Fibroblast of lung (primary cell): Measurements from ENCODE around the gene ALDH1L1. TPM values are rescaled to one million over a fixed set of nuclear protein-coding genes. Genes with fewer than 3 reads are reported as not detected.

ENCODE experiments used
- DNase-seq, 2 donors: peaks; one replicate each; pipeline versions ENCODE4 v3.0.0 to v3.0.0-alpha.2; 2010; ENCODE audit warnings: low read depth in 2 of 2
- H2AFZ ChIP-seq: 2 replicates; pipeline ENCODE4 v1.5.1; 2012; ENCODE audit warnings: low read length, control low read depth, inconsistent platforms
- H3K27ac ChIP-seq: 2 replicates; pipeline ENCODE4 v1.5.1; 2011; ENCODE audit warnings: low read length, control low read depth; ENCODE audit not compliant: insufficient read depth
- H3K27me3 ChIP-seq: 2 replicates; pipeline ENCODE4 v1.5.1; 2011; ENCODE audit warnings: mild to moderate bottlenecking, low read length; ENCODE audit not compliant: control insufficient read depth, insufficient read depth
- H3K36me3 ChIP-seq: 2 replicates; pipeline ENCODE4 v1.5.1; 2011; ENCODE audit warnings: low read length; ENCODE audit not compliant: control insufficient read depth, insufficient read depth
- H3K4me1 ChIP-seq: 2 replicates; pipeline ENCODE4 v1.5.1; 2011; ENCODE audit warnings: low read length; ENCODE audit not compliant: control insufficient read depth, insufficient read depth; ENCODE audit errors: extremely low read depth
- H3K4me2 ChIP-seq: 2 replicates; pipeline ENCODE4 v1.5.1; 2011; ENCODE audit warnings: low read length, control low read depth; ENCODE audit not compliant: insufficient read depth; ENCODE audit errors: extremely low read depth
- H3K4me3 ChIP-seq, 4 experiments: fragments of 200-600 bp in 1 of 4; sonication (generic) in 1 of 4; replicated peaks in 1 of 4; 2 replicates each; pipeline ENCODE4 v1.5.1; 2011 to 2016; ENCODE audit warnings: low read length in 4 of 4, low read depth in 3 of 4, mild to moderate bottlenecking in 3 of 4, control low read depth in 2 of 4, inconsistent platforms in 1 of 4, mixed read lengths in 1 of 4; ENCODE audit not compliant: insufficient read depth in 1 of 4; ENCODE audit errors: control extremely low read depth in 1 of 4
- H3K79me2 ChIP-seq: 2 replicates; pipeline ENCODE4 v1.5.1; 2012; ENCODE audit warnings: mild to moderate bottlenecking, low read length, inconsistent platforms; ENCODE audit not compliant: control insufficient read depth, insufficient read depth
- H3K9ac ChIP-seq: 2 replicates; pipeline ENCODE4 v1.5.1; 2011; ENCODE audit warnings: mild to moderate bottlenecking, low read length, control low read depth; ENCODE audit not compliant: insufficient read depth
- H3K9me3 ChIP-seq: 2 replicates; pipeline ENCODE4 v1.5.1; 2012; ENCODE audit warnings: low read depth, low read length; ENCODE audit not compliant: control insufficient read depth, insufficient read depth
- H4K20me1 ChIP-seq: 2 replicates; pipeline ENCODE4 v1.5.1; 2011; ENCODE audit warnings: low read length; ENCODE audit not compliant: control insufficient read depth, insufficient read depth; ENCODE audit errors: extremely low read depth
- EZH2 ChIP-seq: IDR thresholded peaks from 2 replicates; pipeline ENCODE4 v1.5.1; 2012; ENCODE audit warnings: low read length, control low read depth, mild to moderate bottlenecking; ENCODE audit errors: missing control alignments
- polyA plus RNA-seq, 2 donors: library from polyadenylated mRNA; depleted of rRNA in 1 of 2; stranded (reverse) in 1 of 2; unstranded in 1 of 2; fragments of >200 nt; gene quantifications; 2 replicates each; pipeline ENCODE4 v1.2.1, GENCODE V29; 2011 to 2012; ENCODE audit warnings: missing spikeins in 1 of 2
- total RNA-seq: library from RNA; depleted of rRNA; stranded (reverse); fragments of >200 nt; gene quantifications from 2 replicates; pipeline ENCODE4 v1.2.1, GENCODE V29; 2014
- TF ChIP-seq, protein P1 (sequence below), 2 donors: IDR thresholded peaks in 1 of 2; conservative IDR thresholded peaks in 1 of 2; 1 replicate in 1 of 2; 2 replicates in 1 of 2; pipeline ENCODE4 v1.5.1; 2011 to 2012; ENCODE audit warnings: low read length in 2 of 2, control low read depth in 1 of 2, inconsistent platforms in 1 of 2, low read depth in 1 of 2, mild to moderate bottlenecking in 1 of 2

The ALDH1L1 gene
- total and polyA plus RNA-seq, 2 donors (not counting 1 experiment from before 2014, with no cell fraction given), result not detected

DNA sequence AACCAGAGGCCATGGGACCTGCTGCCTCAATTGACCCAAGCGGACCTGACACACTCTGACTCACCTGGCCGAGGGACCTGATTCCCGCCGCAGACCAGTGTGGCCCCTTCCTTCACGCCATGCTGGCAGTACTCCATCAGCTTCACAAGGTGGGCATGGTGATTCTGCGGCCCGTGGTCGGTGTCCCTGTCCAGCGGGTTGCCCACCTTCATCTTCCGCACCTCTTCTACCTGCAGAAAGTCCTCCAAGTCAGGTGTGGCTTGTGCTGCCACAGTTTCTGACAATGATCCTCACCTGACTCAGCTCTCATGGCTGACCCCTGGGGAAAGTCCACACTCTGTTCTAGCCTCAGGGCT lies 70.5 kb downstream of the ALDH1L1 start:
- H3K79me2 ChIP-seq, result no peaks in the 10 kb centered on the region
- H3K4me1 ChIP-seq, result no peaks in the 10 kb centered on the region
- no peaks in the 10 kb centered on the region for H4K20me1 ChIP-seq
- H3K27ac ChIP-seq, result no peak overlapping the region
- no peak overlapping the region for H2AFZ ChIP-seq
- H3K4me3 ChIP-seq, result no peak overlapping the region
- H3K9me3 ChIP-seq, result no peaks in the 10 kb centered on the region
- H3K27me3 ChIP-seq, result peaks cover 2% of the 10 kb centered on the region
- H3K4me2 ChIP-seq, result no peak overlapping the region
- DNase-seq, result no peak
- TF ChIP-seq, protein P1, sequence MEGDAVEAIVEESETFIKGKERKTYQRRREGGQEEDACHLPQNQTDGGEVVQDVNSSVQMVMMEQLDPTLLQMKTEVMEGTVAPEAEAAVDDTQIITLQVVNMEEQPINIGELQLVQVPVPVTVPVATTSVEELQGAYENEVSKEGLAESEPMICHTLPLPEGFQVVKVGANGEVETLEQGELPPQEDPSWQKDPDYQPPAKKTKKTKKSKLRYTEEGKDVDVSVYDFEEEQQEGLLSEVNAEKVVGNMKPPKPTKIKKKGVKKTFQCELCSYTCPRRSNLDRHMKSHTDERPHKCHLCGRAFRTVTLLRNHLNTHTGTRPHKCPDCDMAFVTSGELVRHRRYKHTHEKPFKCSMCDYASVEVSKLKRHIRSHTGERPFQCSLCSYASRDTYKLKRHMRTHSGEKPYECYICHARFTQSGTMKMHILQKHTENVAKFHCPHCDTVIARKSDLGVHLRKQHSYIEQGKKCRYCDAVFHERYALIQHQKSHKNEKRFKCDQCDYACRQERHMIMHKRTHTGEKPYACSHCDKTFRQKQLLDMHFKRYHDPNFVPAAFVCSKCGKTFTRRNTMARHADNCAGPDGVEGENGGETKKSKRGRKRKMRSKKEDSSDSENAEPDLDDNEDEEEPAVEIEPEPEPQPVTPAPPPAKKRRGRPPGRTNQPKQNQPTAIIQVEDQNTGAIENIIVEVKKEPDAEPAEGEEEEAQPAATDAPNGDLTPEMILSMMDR (conservative IDR thresholded peaks at IDR 0.05 in 1 of 2, IDR thresholded peaks at IDR 0.05 in 1 of 2; ENCODE audit: low read depth in 1 of 2, low read length in 2 of 2), result no peak
- no peak for TF ChIP-seq EZH2
- no peaks in the 10 kb centered on the region for H3K36me3 ChIP-seq
- H3K9ac ChIP-seq, result no peak overlapping the region

DNA sequence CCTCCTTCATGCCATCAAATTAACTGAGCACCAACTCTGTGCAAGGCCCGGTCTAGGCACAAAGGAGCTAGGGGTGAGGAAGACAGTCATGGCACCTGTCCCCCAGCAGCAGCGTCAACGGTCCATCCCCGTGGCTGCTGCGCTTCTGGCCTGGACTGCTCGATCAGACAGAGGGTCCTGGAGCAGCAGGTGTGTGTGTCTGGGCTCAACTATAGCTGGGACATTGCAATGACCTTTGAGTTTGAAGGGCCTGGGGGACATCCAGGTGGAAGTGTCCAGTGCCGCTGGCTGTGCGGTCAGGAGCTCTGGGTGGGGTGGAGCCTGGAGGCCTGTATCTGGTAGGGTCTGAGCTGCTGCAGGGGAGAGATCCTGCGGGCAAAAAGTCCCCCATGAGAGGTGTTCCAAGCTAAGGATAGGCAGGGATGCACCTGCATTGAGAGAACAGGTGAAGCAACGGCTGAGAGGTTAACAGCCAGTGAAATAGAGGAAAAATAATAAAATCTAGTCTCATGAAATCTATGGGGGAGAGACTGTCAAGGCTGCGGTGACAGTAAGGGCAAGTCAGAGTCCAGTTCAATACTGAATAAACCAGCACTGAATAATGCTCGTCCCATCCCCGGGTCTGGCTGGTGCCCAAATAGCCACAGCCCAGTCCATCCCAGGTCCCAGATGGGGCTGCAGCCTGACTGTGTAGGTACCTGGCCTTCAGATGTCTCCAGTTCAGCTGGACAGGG lies 71.1 kb downstream of the ALDH1L1 start:
- no peaks in the 10 kb centered on the region for H3K79me2 ChIP-seq
- TF ChIP-seq EZH2, result no peak
- H3K4me3 ChIP-seq, result no peak overlapping the region
- no peak overlapping the region for H3K4me2 ChIP-seq
- no peak overlapping the region for H2AFZ ChIP-seq
- no peaks in the 10 kb centered on the region for H4K20me1 ChIP-seq
- H3K9me3 ChIP-seq, result no peaks in the 10 kb centered on the region
- no peaks in the 10 kb centered on the region for H3K36me3 ChIP-seq
- no peak overlapping the region for H3K9ac ChIP-seq
- no peak overlapping the region for H3K27ac ChIP-seq
- H3K27me3 ChIP-seq, result peaks cover 2% of the 10 kb centered on the region
- no peaks in the 10 kb centered on the region for H3K4me1 ChIP-seq
- no peak for DNase-seq

DNA sequence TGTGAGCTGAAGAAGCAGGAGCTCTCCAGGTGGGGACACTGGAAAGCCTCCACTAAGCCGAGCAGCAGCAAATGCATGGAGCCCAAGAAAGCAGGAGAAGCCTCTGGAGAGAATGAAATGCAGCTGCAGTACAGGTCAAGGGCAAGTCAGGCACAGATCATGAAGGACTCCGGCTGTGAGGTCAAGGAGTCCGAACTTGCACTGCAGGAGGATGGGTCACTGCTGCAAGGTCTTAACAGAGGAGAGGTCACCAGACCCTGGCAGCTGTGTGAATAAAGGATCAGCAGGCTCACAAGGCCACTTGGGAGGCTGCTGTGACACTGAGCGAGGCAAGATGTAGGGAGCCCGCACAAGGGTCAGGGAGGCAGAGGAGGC lies 71.7 kb downstream of the ALDH1L1 start:
- H3K4me3 ChIP-seq, result no peak overlapping the region
- peaks cover 2% of the 10 kb centered on the region for H3K27me3 ChIP-seq
- H2AFZ ChIP-seq, result no peak overlapping the region
- no peaks in the 10 kb centered on the region for H3K36me3 ChIP-seq
- no peaks in the 10 kb centered on the region for H3K4me1 ChIP-seq
- H3K4me2 ChIP-seq, result no peak overlapping the region
- TF ChIP-seq, protein P1 (conservative IDR thresholded peaks at IDR 0.05 in 1 of 2, IDR thresholded peaks at IDR 0.05 in 1 of 2; ENCODE audit: low read depth in 1 of 2, low read length in 2 of 2), result no peak
- TF ChIP-seq EZH2, result no peak
- no peaks in the 10 kb centered on the region for H3K9me3 ChIP-seq
- no peaks in the 10 kb centered on the region for H3K79me2 ChIP-seq
- no peak for DNase-seq
- H3K9ac ChIP-seq, result no peak overlapping the region
- no peaks in the 10 kb centered on the region for H4K20me1 ChIP-seq
- H3K27ac ChIP-seq, result no peak overlapping the region
